GM12872 (cell line): ENCODE data around the gene RNF32.

Experiments used
- CTCF ChIP-seq: IDR thresholded peaks from 3 replicates; pipeline ENCODE4 v1.5.1; 2011; ENCODE audit warnings: low read depth, mild to moderate bottlenecking, low read length, moderate library complexity; ENCODE audit not compliant: insufficient read depth

RNF32 gene

GRCh38 chr7:156676263-156676662 is 35.7 kb downstream of the RNF32 start:
- TF ChIP-seq CTCF = no peak

- TF ChIP-seq CTCF = no peak
Observed at GRCh38 chr7:156677374-156678054, 36.9 kb downstream of the RNF32 start.

- no peak for TF ChIP-seq CTCF
Observed at GRCh38 chr7:156680281-156680680, 39.7 kb downstream of the RNF32 start.

GRCh38 chr7:156682928-156683327 is 42.4 kb downstream of the RNF32 start:
- no peak for TF ChIP-seq CTCF

- TF ChIP-seq CTCF = no peak
Observed at GRCh38 chr7:156684251-156684650, 43.7 kb downstream of the RNF32 start.

GRCh38 chr7:156684661-156685060 is 44.1 kb downstream of the RNF32 start:
- no peak for TF ChIP-seq CTCF

GRCh38 chr7:156691764-156692163 is 51.2 kb downstream of the RNF32 start:
- TF ChIP-seq CTCF = no peak
